PC-3 (cell line): ENCODE results near the gene DIP2B.
"Not testable (repeated sequence)": the region's sequence is repeated elsewhere in the genome, so short reads cannot be mapped to it uniquely, and the experiment has no call there.

ENCODE experiments used
- EZH2 ChIP-seq: fragments of 300-600 bp; sonication (generic); IDR thresholded peaks from one replicate; pipeline ENCODE4 v1.6.1; 2017; ENCODE audit warnings: antibody characterized with exemption, mild to moderate bottlenecking, low read length; ENCODE audit not compliant: unreplicated experiment
- EZH2phosphoT487 ChIP-seq: fragments of 300-600 bp; sonication (generic); IDR thresholded peaks from 2 replicates; pipeline ENCODE4 v1.6.1; 2018; ENCODE audit warnings: mild to moderate bottlenecking, antibody characterized with exemption, low read length, borderline replicate concordance
- TF ChIP-seq, protein P1 (sequence below): fragments of 300-600 bp; sonication (generic); conservative IDR thresholded peaks from 2 replicates; pipeline ENCODE4 v1.5.1; 2017; ENCODE audit warnings: antibody characterized with exemption, low read depth, mild to moderate bottlenecking, low read length

DNA sequence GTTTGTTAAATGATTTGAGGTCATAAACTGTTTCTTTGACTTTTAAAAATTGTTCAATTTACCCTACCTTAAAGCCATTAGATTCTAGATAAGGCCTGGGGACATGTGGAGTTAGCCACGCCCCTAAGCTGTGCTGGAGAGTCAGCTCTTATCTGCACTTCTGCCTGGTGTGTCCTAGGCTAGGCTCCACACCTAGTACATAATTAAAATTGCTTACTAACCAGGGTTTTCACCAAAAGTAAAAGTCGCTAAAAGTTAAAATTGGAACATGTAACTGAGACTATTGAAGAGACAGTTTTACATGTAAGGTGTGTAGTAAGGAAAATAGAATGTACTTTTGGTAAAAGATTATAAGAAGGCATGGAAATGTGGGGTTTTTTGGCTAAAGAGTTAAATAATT, 264.0 kb downstream of the DIP2B start:
- TF ChIP-seq, protein P1, sequence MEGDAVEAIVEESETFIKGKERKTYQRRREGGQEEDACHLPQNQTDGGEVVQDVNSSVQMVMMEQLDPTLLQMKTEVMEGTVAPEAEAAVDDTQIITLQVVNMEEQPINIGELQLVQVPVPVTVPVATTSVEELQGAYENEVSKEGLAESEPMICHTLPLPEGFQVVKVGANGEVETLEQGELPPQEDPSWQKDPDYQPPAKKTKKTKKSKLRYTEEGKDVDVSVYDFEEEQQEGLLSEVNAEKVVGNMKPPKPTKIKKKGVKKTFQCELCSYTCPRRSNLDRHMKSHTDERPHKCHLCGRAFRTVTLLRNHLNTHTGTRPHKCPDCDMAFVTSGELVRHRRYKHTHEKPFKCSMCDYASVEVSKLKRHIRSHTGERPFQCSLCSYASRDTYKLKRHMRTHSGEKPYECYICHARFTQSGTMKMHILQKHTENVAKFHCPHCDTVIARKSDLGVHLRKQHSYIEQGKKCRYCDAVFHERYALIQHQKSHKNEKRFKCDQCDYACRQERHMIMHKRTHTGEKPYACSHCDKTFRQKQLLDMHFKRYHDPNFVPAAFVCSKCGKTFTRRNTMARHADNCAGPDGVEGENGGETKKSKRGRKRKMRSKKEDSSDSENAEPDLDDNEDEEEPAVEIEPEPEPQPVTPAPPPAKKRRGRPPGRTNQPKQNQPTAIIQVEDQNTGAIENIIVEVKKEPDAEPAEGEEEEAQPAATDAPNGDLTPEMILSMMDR: not testable (repeated sequence)
- TF ChIP-seq EZH2phosphoT487, EZH2: not testable (repeated sequence)
